Measurements from ENCODE around the gene AMOTL1.

AMOTL1 gene

DNA sequence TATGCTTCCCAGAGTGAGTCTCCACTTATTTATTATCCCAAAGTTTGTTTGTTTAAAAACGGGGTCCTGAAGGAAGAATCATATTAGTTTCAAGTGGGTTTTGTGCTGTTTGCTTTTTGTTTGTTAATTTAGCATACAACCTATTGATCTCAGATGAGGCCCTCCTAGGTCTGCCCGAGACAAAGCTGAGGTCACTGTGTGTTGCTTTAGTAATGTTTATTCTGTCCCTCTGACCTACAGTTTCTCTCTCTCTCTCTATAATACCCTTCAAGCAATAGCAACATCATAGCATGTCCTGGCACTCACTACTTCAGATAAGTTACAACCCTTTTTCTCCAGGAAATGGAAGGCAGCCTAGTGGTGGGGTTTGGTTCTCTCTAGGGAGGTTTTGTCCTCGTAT, 63.4 kb downstream of the AMOTL1 start:
- peaks cover 12% of the 10 kb centered on the region for H3K4me1 ChIP-seq (ENCODE audit: control insufficient read depth, insufficient read depth, low read length)
- H3K9ac ChIP-seq (ENCODE audit: low read length), result no peak overlapping the region
- H3K9me3 ChIP-seq (ENCODE audit: control insufficient read depth, low read length), result no peaks in the 10 kb centered on the region
- H3K36me3 ChIP-seq (ENCODE audit: control insufficient read depth, insufficient read depth, low read length, severe bottlenecking), result peaks cover 80% of the 10 kb centered on the region
- DNase-seq (ENCODE audit: low read depth), result no peak
- no peaks in the 10 kb centered on the region for H3K27me3 ChIP-seq (replicated peaks; ENCODE audit: control insufficient read depth, insufficient read depth, low read length)
- no peak overlapping the region for H3K4me3 ChIP-seq (ENCODE audit: low read length)

DNA sequence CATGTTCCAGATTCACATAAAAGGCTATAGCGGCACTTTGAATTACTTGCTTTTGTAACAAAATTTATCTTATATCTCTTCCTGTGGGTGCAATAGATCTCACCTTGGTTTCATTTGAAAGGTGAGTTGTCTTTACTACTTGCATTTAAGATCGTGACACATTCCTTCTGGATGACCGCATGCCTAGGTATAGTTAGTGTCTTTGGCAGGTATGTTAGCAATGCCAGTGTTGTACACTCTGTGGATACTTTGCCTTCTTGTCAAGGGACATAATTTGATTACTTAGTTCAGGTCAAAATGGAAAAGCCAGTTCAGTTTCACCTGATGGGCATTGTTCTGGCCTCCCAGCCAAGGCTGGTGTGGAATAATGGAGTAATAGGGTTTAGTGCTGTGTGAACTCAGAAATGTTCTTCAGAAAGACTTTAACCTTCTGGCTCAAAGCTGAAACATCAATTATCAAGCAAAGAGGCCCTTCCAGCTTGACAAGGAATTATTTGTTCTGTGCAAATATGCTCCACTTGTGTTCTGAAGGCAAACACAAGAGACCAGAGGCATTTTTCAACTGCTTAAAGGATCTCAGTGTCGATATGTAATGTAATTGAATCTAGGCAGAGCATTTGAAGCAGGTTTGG, 64.6 kb downstream of the AMOTL1 start:
- DNase-seq (ENCODE audit: low read depth), result no peak
- Histone ChIP-seq H3K27me3 (replicated peaks; ENCODE audit: control insufficient read depth, insufficient read depth, low read length) (no peaks in the 10 kb centered on the region), H3K9me3 (ENCODE audit: control insufficient read depth, low read length) (no peaks in the 10 kb centered on the region), H3K4me1 (ENCODE audit: control insufficient read depth, insufficient read depth, low read length) (peaks cover 12% of the 10 kb centered on the region), H3K4me3 (ENCODE audit: low read length) (no peak overlapping the region), H3K36me3 (ENCODE audit: control insufficient read depth, insufficient read depth, low read length, severe bottlenecking) (peaks cover 79% of the 10 kb centered on the region), H3K9ac (ENCODE audit: low read length) (no peak overlapping the region)

DNA sequence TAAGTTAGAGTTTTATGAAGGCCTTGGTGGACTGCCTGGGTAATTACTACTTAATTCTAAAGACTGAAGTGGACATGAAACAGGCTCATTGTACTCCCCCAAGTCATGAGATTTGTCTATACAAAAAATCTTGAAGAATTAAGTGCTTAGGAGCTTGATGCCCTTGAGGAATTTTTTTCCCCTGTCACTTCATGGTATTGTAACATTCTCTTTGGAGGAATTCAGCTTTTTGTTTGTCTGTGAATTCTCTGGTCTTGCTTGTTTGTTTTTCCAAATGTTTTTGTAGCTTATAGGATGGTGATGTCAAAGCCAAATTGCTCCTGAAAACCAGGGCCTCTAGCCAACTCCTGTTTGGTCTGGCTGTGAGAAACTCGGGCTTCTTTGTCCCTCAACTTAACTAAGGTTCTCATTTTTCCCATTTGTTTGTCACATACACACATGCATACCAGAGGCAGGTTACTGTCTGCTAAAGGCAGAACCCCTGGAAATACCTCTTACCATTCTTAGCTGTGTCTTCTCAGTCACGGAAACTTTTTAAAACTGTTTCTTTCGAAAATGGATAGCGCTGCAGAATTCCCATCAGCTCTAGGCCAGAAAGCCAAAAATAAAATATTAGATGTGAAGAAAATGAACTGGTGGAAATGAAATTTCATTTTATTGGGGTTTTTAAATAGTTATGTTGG, 66.9 kb downstream of the AMOTL1 start:
- DNase-seq (ENCODE audit: low read depth), result peak; percentile 77
- H3K4me1 ChIP-seq (ENCODE audit: control insufficient read depth, insufficient read depth, low read length), result peaks cover 15% of the 10 kb centered on the region
- no peak overlapping the region for H3K9ac ChIP-seq (ENCODE audit: low read length)
- H3K4me3 ChIP-seq (ENCODE audit: low read length), result no peak overlapping the region
- H3K27me3 ChIP-seq (replicated peaks; ENCODE audit: control insufficient read depth, insufficient read depth, low read length), result no peaks in the 10 kb centered on the region
- H3K36me3 ChIP-seq (ENCODE audit: control insufficient read depth, insufficient read depth, low read length, severe bottlenecking), result peaks cover 69% of the 10 kb centered on the region
- no peaks in the 10 kb centered on the region for H3K9me3 ChIP-seq (ENCODE audit: control insufficient read depth, low read length)

DNA sequence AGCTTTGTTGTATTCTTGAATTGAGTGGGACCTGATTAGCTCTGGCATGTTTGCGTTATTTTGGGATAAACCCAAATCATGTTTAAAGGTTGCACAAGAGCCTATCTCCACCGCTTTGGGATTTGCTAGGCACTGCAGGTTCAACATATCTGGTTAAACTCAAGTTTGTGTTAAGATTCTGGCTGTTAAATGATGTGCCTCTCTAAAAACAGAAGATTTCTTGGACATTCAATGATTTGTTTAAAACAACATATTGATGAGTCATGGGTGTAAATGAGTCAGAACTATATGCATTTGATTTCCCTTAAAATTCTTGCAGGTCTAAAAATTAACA, 67.4 kb downstream of the AMOTL1 start:
- Histone ChIP-seq H3K9me3 (ENCODE audit: control insufficient read depth, low read length) (no peaks in the 10 kb centered on the region), H3K4me1 (ENCODE audit: control insufficient read depth, insufficient read depth, low read length) (peaks cover 17% of the 10 kb centered on the region), H3K36me3 (ENCODE audit: control insufficient read depth, insufficient read depth, low read length, severe bottlenecking) (peaks cover 64% of the 10 kb centered on the region), H3K9ac (ENCODE audit: low read length) (no peak overlapping the region), H3K27me3 (replicated peaks; ENCODE audit: control insufficient read depth, insufficient read depth, low read length) (no peaks in the 10 kb centered on the region), H3K4me3 (ENCODE audit: low read length) (no peak overlapping the region)
- DNase-seq (ENCODE audit: low read depth), result peak; percentile 63

DNA sequence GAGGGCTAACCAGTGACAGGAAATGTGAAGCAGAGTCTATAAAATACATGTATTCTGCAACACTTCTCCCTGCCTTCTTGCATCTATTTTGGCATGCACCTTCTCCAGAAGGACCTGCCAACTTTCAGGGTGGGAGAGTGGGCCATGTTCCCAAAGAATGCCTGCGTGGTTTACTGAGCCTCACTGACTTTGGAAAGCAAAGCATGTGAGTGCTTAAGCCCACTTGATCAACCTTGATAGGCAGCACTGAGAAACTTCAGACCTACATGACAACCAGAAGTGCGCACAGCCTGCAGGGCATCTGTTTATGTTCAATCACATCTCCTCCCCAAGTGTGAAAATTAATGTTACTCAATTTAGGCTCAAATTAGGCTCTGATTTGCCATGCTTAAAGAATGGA, 69.2 kb downstream of the AMOTL1 start:
- Histone ChIP-seq H3K4me3 (ENCODE audit: low read length) (no peak overlapping the region), H3K9ac (ENCODE audit: low read length) (no peak overlapping the region), H3K4me1 (ENCODE audit: control insufficient read depth, insufficient read depth, low read length) (peaks cover 17% of the 10 kb centered on the region), H3K9me3 (ENCODE audit: control insufficient read depth, low read length) (no peaks in the 10 kb centered on the region), H3K36me3 (ENCODE audit: control insufficient read depth, insufficient read depth, low read length, severe bottlenecking) (peaks cover 46% of the 10 kb centered on the region), H3K27me3 (replicated peaks; ENCODE audit: control insufficient read depth, insufficient read depth, low read length) (no peaks in the 10 kb centered on the region)
- no peak for DNase-seq (ENCODE audit: low read depth)

DNA sequence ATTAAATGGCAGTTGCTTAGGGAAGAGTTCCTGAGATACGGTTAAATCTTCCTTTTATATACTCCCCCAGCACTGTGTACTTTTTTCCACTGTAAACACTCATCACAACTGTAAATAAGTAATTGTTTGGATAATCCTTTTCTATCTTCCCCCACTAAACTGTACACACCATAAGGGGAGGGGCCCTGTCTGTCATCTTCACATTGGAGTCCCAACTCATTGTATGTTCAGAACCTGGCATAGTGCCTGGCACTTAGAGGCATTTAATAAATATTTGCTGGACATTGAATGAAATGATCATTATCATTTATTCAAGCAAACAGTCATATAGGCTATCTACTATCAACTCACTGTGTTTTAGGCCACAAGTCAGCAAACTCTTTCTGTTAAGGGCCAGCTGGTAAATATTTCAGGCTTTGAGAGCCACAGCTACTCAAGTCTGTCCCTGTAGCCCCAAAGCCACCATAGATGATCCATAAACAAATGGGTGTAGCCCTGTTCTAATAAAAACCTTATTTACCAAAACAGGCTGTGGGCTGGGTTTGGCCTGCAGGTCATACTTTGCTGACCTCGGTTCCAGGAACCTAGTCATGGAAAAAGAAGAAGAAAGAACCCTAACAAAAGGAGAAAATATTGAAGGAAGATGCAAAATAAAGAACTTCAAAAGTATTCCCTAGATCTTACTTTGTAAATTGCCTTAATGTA, 70.0 kb downstream of the AMOTL1 start:
- H3K4me3 ChIP-seq (ENCODE audit: low read length), result no peak overlapping the region
- no peak overlapping the region for H3K9ac ChIP-seq (ENCODE audit: low read length)
- peaks cover 17% of the 10 kb centered on the region for H3K4me1 ChIP-seq (ENCODE audit: control insufficient read depth, insufficient read depth, low read length)
- no peaks in the 10 kb centered on the region for H3K9me3 ChIP-seq (ENCODE audit: control insufficient read depth, low read length)
- DNase-seq (ENCODE audit: low read depth), result no peak
- H3K27me3 ChIP-seq (replicated peaks; ENCODE audit: control insufficient read depth, insufficient read depth, low read length), result no peaks in the 10 kb centered on the region
- H3K36me3 ChIP-seq (ENCODE audit: control insufficient read depth, insufficient read depth, low read length, severe bottlenecking), result peaks cover 45% of the 10 kb centered on the region

DNA sequence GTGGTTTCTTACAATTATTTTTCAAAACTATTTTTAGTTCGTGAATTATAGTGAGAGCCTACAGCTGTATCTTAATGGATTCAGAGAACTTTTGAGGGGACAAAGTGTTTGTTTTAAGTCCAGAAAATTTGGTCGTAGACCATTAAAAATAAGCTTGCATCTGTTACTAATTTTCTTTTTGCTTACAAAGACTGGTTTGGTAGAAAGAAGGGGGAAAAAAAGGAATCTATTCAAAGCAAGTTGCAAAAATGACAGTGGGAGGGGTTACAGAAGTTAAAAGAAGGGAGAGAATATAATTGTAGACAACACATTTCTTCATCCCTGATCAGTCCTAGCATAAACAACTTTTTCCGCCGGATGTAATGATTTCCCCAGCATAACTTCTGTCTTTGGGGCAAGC, 72.1 kb downstream of the AMOTL1 start:
- Histone ChIP-seq H3K4me3 (ENCODE audit: low read length) (no peak overlapping the region), H3K9ac (ENCODE audit: low read length) (peak overlapping the region; percentile 7), H3K4me1 (ENCODE audit: control insufficient read depth, insufficient read depth, low read length) (peaks cover 10% of the 10 kb centered on the region), H3K36me3 (ENCODE audit: control insufficient read depth, insufficient read depth, low read length, severe bottlenecking) (peaks cover 48% of the 10 kb centered on the region), H3K27me3 (replicated peaks; ENCODE audit: control insufficient read depth, insufficient read depth, low read length) (no peaks in the 10 kb centered on the region), H3K9me3 (ENCODE audit: control insufficient read depth, low read length) (no peaks in the 10 kb centered on the region)
- peak; percentile 57 for DNase-seq (ENCODE audit: low read depth)

DNA sequence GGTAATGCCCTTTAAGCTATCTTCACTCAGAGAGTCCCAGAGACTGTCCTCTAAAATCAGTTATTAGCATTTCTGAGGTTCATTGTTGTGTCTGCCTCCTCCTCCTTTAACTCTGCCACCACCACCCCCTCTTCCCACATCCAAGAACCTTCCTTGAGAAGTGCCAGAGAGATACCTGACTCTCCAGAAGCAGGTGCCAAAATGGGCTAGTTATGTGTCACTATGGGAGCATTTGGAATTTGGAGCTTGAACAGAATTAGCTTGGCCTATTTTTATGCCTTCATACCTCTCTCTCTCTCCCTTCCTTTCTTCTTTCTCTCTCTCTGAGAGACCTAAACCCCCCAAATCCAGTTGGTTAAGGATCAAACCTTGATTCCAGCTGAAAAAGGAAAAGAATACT, 75.9 kb downstream of the AMOTL1 start:
- Histone ChIP-seq H3K4me3 (ENCODE audit: low read length) (no peak overlapping the region), H3K27me3 (replicated peaks; ENCODE audit: control insufficient read depth, insufficient read depth, low read length) (no peaks in the 10 kb centered on the region), H3K9me3 (ENCODE audit: control insufficient read depth, low read length) (no peaks in the 10 kb centered on the region), H3K36me3 (ENCODE audit: control insufficient read depth, insufficient read depth, low read length, severe bottlenecking) (peaks cover 50% of the 10 kb centered on the region), H3K9ac (ENCODE audit: low read length) (no peak overlapping the region), H3K4me1 (ENCODE audit: control insufficient read depth, insufficient read depth, low read length) (peaks cover 6% of the 10 kb centered on the region)
- no peak for DNase-seq (ENCODE audit: low read depth)

DNA sequence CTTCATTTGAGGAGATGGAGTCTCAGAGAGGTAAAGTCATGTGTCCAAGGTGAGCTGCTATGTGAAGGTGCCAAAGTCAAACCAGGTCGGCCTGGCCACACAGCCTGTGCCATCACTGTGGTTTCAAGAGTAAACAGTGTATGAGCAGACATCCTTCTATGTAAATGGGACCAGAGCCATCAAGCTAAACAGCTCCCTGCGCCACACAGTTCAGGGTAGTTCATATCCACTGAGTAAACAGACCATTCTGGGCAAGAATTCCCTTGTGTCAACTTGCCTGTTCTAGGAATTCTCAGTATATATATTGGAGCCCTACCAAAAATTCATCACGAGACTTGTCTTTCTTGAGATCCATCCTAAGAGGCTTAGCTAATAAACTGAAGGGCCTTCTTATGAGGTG, 77.5 kb downstream of the AMOTL1 start:
- Histone ChIP-seq H3K4me3 (ENCODE audit: low read length) (no peak overlapping the region), H3K9me3 (ENCODE audit: control insufficient read depth, low read length) (no peaks in the 10 kb centered on the region), H3K9ac (ENCODE audit: low read length) (no peak overlapping the region), H3K4me1 (ENCODE audit: control insufficient read depth, insufficient read depth, low read length) (peaks cover 6% of the 10 kb centered on the region), H3K36me3 (ENCODE audit: control insufficient read depth, insufficient read depth, low read length, severe bottlenecking) (peaks cover 50% of the 10 kb centered on the region), H3K27me3 (replicated peaks; ENCODE audit: control insufficient read depth, insufficient read depth, low read length) (no peaks in the 10 kb centered on the region)
- peak; percentile 28 for DNase-seq (ENCODE audit: low read depth)

DNA sequence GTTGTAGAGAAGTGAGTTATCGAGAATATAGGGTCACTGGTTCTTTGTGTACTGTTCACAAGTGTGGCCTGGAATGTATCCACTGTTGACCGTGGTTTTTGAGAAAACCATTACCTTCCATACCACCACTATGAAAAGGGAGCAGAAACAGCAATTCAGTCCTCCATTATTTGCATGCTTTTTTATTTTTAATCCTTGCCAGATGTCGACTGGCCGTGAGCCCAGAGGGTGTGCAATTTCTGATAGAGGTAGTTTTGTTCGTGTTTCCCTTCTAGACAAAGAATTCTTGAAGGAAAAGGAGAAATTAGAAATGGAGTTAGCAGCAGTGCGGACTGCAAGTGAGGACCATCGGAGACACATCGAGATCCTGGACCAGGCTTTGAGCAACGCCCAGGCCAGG, 81.7 kb downstream of the AMOTL1 start:
- Histone ChIP-seq H3K36me3 (ENCODE audit: control insufficient read depth, insufficient read depth, low read length, severe bottlenecking) (peaks cover 76% of the 10 kb centered on the region), H3K4me3 (ENCODE audit: low read length) (no peak overlapping the region), H3K4me1 (ENCODE audit: control insufficient read depth, insufficient read depth, low read length) (peaks cover 6% of the 10 kb centered on the region), H3K9me3 (ENCODE audit: control insufficient read depth, low read length) (no peaks in the 10 kb centered on the region), H3K27me3 (replicated peaks; ENCODE audit: control insufficient read depth, insufficient read depth, low read length) (no peaks in the 10 kb centered on the region), H3K9ac (ENCODE audit: low read length) (no peak overlapping the region)
- DNase-seq (ENCODE audit: low read depth), result peak; percentile 65

DNA sequence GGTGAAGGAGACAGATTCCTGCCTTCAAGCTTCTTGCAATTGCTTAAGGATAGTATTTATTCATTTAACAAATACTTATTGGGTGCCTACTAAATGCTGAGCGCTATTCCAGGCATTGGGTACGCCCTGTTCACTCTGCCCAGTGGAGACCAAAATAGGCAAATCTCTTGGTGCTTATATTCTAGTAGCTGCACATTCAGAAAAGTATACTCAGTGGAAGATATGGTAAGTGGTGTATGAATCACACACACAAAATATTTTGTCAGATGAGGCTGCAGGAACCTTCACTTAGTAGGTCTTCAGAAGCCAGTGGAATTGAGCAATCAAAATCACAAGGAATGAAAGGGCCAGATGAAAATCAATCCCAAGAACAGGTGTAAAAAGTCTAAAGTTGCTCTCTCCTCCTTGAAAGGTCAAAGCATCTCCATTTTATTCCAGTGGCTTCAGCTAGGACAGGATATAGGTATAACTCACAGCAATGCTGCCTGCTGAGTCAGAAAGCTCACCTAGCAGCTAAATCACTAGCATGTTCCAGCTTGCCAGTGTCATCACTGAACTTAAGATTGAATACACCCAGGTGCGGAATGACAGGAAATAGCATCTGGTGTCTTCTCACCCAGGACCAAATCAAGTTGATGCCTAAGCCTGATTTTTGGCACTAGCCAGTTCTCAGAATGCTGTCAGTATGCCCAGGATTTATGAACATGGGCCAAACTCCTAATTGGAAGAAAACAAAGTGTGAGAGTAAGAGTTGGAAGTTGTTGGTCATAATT, 83.9 kb downstream of the AMOTL1 start:
- Histone ChIP-seq H3K9me3 (ENCODE audit: control insufficient read depth, low read length) (no peaks in the 10 kb centered on the region), H3K4me1 (ENCODE audit: control insufficient read depth, insufficient read depth, low read length) (peaks cover 6% of the 10 kb centered on the region), H3K9ac (ENCODE audit: low read length) (no peak overlapping the region), H3K27me3 (replicated peaks; ENCODE audit: control insufficient read depth, insufficient read depth, low read length) (no peaks in the 10 kb centered on the region), H3K4me3 (ENCODE audit: low read length) (no peak overlapping the region), H3K36me3 (ENCODE audit: control insufficient read depth, insufficient read depth, low read length, severe bottlenecking) (peaks cover 75% of the 10 kb centered on the region)
- DNase-seq (ENCODE audit: low read depth), result no peak

Data from adipocyte (in vitro differentiated cells).